ENCODE results near the gene CSMD2.
A peak's percentile ranks its signal among the peaks of the same experiment; 100 is the strongest.

Gene CSMD2

GRCh38 chr1:33997127-33998036 lies 167.6 kb downstream of the CSMD2 start:
- no peak for DNase-seq (ENCODE audit: low spot score)

- DNase-seq (ENCODE audit: low spot score), result no peak
Measured at GRCh38 chr1:33996281-33996680, 168.7 kb downstream of the CSMD2 start.

DNA sequence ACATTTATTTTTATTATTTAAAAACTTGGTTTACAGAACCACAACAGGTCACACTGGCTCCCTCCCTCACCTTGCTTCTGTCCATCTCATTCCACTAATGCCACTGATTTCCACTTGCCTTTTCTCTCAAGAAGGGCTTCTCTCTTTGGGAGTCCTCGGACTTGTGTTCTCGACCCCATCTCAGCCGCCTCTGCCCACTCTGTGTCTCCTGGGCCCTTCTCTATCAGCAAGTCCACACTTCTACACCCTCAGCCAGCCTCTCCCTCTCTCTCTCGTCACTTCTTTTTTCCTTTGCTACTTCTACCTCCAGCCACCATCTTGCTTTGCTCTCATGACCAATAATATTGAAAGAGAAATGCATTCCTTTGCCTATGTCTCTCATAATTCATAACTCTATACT lies 171.7 kb downstream of the CSMD2 start:
- DNase-seq (ENCODE audit: low spot score), result no peak

GRCh38 chr1:33990281-33990680 lies 174.7 kb downstream of the CSMD2 start:
- no peak for DNase-seq (ENCODE audit: low spot score)

DNA sequence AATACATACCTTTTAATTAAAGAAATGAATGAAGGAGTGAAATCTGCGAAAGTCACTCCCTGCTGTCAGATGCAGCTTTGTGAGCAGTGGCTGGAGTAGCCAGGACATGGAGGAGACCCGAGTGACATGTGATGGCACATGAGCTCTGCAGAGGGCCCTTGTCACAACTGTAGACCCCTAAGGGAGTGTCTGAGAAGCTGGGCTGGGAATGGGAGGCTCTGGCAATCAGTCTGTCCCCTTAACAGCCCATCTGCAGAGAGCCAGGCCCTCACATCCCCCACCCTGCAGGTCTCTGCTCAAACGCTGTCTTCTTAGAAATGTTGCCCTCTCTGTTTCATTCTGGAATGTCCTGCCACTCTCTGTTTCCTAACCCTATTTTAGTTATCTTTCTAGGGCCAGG lies 176.9 kb downstream of the CSMD2 start:
- DNase-seq (ENCODE audit: low spot score), result no peak

DNA sequence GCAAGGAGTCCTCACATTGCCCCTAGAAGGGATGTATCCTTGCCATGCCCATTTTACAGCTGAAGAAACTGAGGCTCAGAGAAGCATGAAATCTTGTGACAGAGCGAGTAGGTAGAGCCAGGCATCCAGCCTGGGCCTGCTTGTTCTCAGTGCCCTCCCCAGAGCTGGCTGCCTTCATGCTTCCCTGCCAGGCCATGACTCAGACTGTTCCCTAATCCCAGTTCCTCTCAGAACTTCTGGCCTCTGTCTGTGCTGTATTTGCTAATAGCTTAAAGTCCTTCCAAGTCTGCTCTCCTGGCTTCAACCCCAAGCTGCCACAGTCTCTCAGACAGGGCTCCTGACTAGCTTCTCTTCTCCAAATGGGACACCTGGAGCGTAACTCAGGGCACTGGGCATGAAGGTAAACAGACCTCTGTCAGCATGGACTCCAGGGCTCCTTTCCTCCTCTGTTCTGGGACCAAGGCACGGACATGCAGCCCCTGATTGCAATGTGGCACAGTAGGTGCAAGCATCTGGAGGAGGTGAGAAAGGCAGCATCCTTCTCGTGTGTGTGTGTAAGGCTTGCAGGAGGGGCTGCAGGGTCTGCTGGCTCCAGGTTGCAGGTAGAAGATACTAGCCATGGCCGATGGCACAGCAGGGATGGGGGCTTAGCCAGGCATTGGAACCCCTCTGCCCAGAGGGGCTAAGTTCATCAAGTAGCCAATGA lies 178.5 kb downstream of the CSMD2 start:
- no peak for DNase-seq (ENCODE audit: low spot score)

DNA sequence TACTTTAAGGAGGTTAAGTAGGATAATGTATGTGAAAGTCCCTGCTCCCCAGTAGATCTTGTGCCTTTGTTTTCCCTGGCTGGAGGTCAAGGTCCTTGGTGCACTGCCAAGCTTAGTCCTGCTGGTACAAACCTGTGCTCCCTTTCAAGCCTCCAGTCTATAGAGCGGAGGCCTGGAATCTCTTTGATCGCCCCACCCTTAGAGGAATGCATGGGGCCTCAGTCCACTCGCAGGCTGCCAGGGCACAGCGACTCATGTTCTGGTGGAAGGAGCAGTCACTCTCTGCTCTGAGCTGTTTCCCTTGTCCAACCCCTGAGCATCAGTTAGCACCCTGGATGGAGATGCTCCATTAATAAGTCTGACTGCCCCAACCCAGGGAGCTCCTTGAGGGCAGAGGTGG lies 179.4 kb downstream of the CSMD2 start:
- DNase-seq (ENCODE audit: low spot score), result peak; percentile 8

DNA sequence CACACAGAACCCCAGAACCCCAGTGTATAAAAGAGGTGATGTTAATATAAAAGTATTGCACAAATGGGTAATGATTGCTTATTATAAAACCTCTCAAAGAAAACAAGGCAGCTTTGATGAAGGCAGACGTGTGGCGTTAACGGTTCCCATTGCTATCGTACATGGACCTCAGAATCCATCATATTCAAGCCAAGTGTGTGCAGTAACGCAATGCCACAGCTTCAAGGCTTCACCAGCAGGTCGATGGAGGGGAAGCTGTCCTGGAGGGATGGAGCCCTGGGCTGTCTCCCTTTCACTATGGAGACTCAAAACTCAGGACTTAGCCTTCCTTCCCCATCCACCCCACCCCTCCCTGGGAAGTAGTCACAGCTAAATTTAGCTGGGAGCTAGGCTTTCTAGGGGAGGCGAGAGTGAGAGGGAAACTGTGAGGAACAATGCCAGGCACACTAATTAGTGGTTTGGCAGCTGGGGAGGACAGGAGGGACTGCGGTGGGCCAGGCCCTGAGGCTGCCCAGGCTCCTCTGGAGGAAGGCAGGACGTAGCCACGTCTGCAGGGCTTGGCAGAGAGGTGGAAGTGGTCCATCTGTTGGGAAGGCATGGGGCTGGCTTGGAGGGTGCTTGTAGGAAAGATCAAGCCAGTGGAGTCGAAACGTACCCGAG lies 180.0 kb downstream of the CSMD2 start:
- no peak for DNase-seq (ENCODE audit: low spot score)

- no peak for DNase-seq (ENCODE audit: low spot score)
Measured at GRCh38 chr1:33982419-33982818, 182.6 kb downstream of the CSMD2 start.

DNA sequence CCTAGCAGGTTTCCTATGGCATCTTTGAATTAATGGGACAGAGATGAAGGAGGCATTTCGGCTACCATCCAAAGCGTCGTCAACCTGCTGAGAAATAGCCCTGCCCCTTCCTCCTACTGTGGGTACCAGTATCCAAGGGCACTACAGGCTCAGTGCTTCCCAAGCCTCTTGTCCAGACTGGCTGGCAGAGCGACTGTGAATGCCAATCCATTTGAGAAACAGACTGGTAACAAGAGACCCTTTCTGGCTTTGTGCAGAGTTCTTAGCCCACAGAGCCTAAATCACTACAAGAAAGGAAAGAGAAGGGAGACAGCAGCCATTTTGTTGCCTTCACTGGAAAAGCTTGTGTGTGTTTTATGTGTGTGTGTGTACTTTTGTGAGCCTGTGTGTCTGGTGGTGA lies 185.7 kb downstream of the CSMD2 start:
- DNase-seq (ENCODE audit: low spot score), result no peak

GRCh38 chr1:33975961-33976360 lies 189.1 kb downstream of the CSMD2 start:
- DNase-seq (ENCODE audit: low spot score), result no peak

DNA sequence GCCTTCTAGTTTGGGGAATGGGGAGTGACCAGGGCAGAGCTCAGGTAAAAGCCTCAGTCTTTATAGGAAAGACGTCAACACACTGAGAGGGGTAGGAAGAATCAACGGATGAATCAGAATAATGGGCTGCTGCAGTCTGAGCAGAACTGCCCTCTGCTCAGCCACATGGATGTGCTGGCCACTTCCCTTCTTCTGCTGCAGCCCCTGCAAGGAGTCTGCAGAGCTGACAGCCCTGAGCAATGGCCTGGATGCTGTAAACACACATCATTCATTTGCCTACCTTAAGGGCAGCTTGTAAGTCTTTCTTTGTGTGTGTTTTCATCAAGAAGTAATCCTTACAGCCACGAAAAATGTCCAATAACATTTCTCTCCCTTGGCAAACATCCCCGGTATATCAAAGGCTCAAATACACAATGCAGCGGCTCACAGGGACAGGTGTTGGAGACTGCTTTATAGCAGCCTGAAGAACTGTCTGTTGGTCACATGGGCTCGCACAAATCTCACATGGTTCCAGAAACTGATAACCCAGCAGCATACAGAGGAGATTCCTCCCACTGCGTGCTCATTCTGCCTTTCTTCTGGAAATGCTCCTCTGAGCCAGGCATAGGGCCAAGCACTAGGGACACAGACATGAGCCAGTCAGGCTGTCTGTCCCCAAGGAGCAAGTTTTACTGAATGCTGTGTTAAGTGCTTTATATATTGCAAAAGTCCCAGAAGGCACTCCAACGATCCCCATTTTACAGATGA lies 191.1 kb downstream of the CSMD2 start:
- no peak for DNase-seq (ENCODE audit: low spot score)

DNA sequence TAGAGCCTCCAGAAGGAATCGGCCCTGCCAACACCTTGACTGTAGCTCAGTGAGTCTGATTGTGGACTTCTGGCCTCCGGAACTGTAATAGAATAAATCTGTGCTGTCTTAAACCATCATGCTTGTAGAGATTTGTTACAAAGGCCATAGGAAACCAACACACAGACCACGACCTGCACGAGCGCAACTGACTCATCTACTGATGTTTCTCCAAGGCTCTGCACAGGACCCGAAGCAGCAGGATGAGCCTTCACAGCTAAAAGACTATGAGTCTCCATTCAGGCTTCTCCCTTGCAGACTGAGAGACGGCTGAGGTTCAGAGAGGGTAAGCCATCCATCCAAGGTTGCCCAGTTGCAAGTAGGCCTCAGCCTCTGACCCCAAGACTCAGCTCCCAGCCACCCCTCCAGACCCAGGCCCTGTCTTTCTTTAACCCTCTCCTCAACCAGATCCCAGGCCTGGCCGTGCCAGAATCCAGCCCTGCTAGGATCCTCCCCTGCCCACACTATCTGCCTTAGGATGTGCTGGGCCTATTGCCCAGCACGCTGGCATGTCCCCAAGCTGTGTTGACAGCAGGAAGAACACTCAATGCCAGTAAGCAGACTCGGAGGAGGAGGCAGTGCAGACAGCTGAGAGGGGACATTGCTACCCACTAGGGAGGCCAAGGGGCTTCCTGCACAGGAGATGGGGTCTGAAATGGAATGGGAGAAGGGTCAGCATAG lies 192.2 kb downstream of the CSMD2 start:
- DNase-seq (ENCODE audit: low spot score), result no peak

DNA sequence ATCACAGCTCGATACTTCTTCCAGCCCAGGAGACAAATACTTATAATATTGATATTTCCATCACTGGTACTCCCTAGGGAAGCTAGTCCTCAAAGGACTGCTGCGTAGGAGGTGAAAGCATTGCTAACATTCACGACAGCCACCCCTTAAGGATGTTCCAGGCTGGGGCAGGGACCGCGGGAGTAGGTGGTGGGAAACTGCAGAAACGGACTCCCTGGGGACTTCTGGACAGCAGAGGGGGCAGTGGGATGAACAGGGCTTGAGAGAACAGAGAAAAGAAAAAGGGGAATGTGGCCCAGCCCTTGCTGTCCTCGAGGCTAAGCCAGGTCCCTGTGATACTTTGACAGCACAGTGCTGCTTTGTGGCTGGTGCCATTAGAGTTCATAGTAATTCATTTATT lies 193.1 kb downstream of the CSMD2 start:
- no peak for DNase-seq (ENCODE audit: low spot score)

GRCh38 chr1:33971018-33971710 lies 193.9 kb downstream of the CSMD2 start:
- no peak for DNase-seq (ENCODE audit: low spot score)

DNA sequence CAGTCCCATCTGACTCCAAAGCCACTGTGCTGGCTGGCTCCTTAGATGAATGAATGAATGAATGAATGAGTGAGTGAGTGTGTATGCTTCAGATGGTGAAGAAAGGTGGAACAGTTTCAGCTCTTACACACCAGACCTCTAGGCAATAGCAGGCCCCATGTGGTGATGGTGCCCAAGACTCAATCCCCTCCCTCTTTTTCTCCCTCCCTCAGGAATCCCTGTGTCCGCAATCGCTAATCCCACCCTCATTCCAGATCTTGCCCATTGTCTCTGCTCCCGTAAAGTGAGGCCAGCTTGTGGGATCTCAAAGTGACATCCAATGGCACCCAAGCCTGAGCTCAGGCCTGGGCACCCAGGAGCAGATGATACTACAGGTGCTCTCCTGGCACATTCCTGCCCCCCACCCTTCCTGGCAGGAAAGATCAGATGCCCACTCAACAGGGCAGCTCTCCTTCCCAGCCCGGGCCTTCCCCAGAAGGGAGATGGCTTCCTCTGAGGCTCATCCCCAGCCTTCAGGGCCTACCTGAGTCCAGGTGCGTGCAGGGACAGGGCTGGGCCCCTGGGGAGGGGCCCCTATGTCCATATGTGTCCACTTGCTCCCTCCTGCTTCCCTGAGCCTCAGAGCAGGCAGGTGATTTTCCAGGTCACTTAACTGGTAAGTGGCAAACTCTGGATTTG lies 194.7 kb downstream of the CSMD2 start:
- DNase-seq (ENCODE audit: low spot score), result no peak

GRCh38 chr1:33966346-33967141 lies 198.5 kb downstream of the CSMD2 start:
- no peak for DNase-seq (ENCODE audit: low spot score)

- no peak for DNase-seq (ENCODE audit: low spot score)
Measured at GRCh38 chr1:33965086-33965485, 199.9 kb downstream of the CSMD2 start.

DNA sequence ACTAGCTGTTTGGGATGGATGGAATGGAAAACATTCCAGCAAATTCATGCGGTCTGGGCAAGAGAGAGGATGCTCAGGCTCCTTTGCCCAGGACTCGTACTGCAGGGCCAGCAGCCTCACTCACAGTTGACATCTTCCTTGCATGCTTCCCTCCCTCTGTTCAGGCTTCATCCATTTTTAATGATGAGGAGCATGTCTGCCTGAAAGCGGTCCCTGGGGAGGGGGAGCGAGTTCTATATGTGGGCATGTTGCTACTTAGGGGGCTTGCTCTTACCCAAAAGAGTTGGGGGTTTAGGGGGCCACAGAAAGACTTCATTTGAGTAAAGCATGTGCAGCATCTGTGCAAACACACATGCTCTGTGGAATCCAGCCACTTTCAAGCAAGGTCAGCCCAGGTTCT lies 203.0 kb downstream of the CSMD2 start:
- no peak for DNase-seq (ENCODE audit: low spot score)
